Measurements from ENCODE around the gene FZR1.

DNA sequence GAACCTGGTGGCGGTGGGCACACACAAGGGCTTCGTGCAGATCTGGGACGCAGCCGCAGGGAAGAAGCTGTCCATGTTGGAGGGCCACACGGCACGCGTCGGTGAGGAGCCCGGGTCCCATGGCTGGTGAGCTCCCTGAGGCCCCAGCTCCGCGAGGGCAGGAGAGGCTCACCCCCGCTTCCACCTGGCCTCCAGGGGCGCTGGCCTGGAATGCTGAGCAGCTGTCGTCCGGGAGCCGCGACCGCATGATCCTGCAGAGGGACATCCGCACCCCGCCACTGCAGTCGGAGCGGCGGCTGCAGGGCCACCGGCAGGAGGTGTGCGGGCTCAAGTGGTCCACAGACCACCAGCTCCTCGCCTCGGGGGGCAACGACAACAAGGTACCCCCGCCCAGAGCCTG lies 25.6 kb downstream of the FZR1 start:
- TF ChIP-seq NR3C1 (IDR thresholded peaks at IDR 0.05) (no peak), RFX5 (IDR thresholded peaks at IDR 0.05) (no peak), RARB (CRISPR knock-in tag; IDR thresholded peaks at IDR 0.05) (no peak), POLR2A (IDR thresholded peaks at IDR 0.05; ENCODE audit: low read length) (no peak)
- TF ChIP-seq, protein P1, sequence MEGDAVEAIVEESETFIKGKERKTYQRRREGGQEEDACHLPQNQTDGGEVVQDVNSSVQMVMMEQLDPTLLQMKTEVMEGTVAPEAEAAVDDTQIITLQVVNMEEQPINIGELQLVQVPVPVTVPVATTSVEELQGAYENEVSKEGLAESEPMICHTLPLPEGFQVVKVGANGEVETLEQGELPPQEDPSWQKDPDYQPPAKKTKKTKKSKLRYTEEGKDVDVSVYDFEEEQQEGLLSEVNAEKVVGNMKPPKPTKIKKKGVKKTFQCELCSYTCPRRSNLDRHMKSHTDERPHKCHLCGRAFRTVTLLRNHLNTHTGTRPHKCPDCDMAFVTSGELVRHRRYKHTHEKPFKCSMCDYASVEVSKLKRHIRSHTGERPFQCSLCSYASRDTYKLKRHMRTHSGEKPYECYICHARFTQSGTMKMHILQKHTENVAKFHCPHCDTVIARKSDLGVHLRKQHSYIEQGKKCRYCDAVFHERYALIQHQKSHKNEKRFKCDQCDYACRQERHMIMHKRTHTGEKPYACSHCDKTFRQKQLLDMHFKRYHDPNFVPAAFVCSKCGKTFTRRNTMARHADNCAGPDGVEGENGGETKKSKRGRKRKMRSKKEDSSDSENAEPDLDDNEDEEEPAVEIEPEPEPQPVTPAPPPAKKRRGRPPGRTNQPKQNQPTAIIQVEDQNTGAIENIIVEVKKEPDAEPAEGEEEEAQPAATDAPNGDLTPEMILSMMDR (IDR thresholded peaks at IDR 0.05) = no peak

Measured in A549 (cell line).